ENCODE measurements around the gene LYAR.

DNA sequence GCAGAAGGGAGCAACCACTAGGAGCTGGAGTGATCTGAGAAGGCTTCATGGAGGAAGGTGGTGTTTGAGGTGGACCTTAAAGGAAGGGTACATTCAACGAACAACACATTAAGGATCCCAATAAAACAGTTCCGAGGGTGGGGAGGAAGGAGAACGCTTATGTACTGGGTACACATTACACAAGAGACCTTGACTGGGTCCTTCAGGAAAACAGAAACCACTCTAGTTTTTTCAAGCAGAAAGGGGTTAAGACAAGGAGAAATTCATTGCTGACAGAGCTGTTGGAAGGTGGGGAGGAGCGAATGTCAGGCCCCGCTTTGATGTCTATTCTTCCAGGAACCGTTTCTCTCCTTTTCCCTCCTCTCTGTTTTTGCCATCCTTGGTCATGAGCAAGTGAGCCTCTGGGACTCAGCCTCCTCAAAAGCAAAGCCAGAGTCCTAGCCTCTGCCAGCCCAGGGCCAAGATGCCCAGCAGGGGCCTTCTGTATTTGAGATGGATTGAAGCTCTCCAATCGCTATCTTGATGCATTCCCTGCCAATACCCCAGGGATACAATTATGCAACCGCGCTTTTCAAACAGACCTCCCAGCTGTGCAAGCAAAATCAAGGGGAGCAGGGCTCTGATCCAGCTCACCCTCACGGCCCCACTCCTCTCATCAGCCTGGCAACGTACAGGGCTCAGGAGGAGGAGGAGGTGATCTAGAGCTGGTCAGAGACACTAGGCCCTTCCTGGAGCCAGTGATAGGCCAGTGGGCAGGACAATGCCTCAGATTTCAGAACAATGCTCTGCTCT lies 48.5 kb upstream of the LYAR start:
- no peak for TF ChIP-seq POLR2A (IDR thresholded peaks at IDR 0.05)
- TF ChIP-seq, protein P1, sequence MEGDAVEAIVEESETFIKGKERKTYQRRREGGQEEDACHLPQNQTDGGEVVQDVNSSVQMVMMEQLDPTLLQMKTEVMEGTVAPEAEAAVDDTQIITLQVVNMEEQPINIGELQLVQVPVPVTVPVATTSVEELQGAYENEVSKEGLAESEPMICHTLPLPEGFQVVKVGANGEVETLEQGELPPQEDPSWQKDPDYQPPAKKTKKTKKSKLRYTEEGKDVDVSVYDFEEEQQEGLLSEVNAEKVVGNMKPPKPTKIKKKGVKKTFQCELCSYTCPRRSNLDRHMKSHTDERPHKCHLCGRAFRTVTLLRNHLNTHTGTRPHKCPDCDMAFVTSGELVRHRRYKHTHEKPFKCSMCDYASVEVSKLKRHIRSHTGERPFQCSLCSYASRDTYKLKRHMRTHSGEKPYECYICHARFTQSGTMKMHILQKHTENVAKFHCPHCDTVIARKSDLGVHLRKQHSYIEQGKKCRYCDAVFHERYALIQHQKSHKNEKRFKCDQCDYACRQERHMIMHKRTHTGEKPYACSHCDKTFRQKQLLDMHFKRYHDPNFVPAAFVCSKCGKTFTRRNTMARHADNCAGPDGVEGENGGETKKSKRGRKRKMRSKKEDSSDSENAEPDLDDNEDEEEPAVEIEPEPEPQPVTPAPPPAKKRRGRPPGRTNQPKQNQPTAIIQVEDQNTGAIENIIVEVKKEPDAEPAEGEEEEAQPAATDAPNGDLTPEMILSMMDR (IDR thresholded peaks at IDR 0.05): no peak

All from thyroid gland (tissue), 4 donors.